ENCODE measurements around the gene FBXO27. TPM values are rescaled to one million over a fixed set of nuclear protein-coding genes. Genes with fewer than 3 reads are reported as not detected.
"Not testable (repeated sequence)": the region's sequence is repeated elsewhere in the genome, so short reads cannot be mapped to it uniquely, and the experiment has no call there.

FBXO27 gene, protein sequence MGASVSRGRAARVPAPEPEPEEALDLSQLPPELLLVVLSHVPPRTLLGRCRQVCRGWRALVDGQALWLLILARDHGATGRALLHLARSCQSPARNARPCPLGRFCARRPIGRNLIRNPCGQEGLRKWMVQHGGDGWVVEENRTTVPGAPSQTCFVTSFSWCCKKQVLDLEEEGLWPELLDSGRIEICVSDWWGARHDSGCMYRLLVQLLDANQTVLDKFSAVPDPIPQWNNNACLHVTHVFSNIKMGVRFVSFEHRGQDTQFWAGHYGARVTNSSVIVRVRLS
- 6.1 TPM for polyA plus RNA-seq (2013, experiment 1 of 4)
- polyA plus RNA-seq (2013, experiment 2 of 4) = 4.8 TPM
- polyA plus RNA-seq (2013, experiment 3 of 4) = 4.0 TPM
- polyA plus RNA-seq (2013, experiment 4 of 4) = 3.3 TPM

- H3K4me3 ChIP-seq (ENCODE audit: insufficient read depth, low read depth, low read length) = peak within 1 kb of the TSS; percentile 62
- peaks cover 26% of the 10 kb centered on the region for H3K27me3 ChIP-seq (ENCODE audit: control insufficient read depth, insufficient read depth, low read length, poor library complexity, severe bottlenecking)
- no peaks in the 10 kb centered on the region for H3K9me3 ChIP-seq (ENCODE audit: control insufficient read depth, low read length)
- no peak within 1 kb of the TSS for H3K27ac ChIP-seq (ENCODE audit: insufficient read depth, low read depth, low read length, poor library complexity, severe bottlenecking)
- 3 to 4% methylated on average over 66 of the region's 66 CpGs for WGBS, 2 experiments
- no peaks in the 10 kb centered on the region for H3K36me3 ChIP-seq (ENCODE audit: control insufficient read depth, insufficient read depth, low read length)
- no peaks in the 10 kb centered on the region for H3K4me1 ChIP-seq (ENCODE audit: control insufficient read depth, insufficient read depth, low read length)
Measured at GRCh38 chr19:39032063-39032918, at the start of gene FBXO27. TSS of gene FBXO27 (minus strand) at chr19:39032549. CDS start at chr19:39032227, 322 bp downstream.

DNA sequence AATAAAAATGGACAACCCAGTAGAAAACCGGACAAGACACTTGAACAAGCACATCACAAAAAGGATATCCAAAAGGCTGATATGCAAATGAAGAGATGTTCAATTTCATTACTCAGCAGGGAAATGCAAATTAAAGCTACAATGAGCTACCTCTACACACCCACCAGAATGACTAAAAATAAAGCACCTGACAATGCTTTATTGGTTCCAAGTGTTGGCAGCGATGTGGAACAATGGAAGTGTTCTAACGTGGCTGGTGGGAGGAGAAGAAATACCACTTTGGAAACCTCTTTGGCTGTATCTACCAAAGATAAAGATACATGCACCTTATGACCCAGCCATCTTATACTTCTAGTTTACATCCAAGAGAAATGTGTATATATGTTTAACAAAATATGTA lies 48.1 kb upstream of the FBXO27 start:
- no peaks in the 10 kb centered on the region for H3K4me1 ChIP-seq (ENCODE audit: control insufficient read depth, insufficient read depth, low read length)
- no peak overlapping the region for H3K4me3 ChIP-seq (ENCODE audit: insufficient read depth, low read depth, low read length)
- peaks cover 48% of the 10 kb centered on the region for H3K27me3 ChIP-seq (ENCODE audit: control insufficient read depth, insufficient read depth, low read length, poor library complexity, severe bottlenecking)
- H3K27ac ChIP-seq (ENCODE audit: insufficient read depth, low read depth, low read length, poor library complexity, severe bottlenecking) = no peak overlapping the region
- H3K9me3 ChIP-seq (ENCODE audit: control insufficient read depth, low read length) = no peaks in the 10 kb centered on the region
- no peaks in the 10 kb centered on the region for H3K36me3 ChIP-seq (ENCODE audit: control insufficient read depth, insufficient read depth, low read length)
- 70 to 86% methylated on average over 2 to 3 of the region's 3 CpGs for WGBS, 2 experiments

- no peak overlapping the region for H3K4me3 ChIP-seq (ENCODE audit: insufficient read depth, low read depth, low read length)
Measured at GRCh38 chr19:39078436-39079200, 46.3 kb upstream of the FBXO27 start.

DNA sequence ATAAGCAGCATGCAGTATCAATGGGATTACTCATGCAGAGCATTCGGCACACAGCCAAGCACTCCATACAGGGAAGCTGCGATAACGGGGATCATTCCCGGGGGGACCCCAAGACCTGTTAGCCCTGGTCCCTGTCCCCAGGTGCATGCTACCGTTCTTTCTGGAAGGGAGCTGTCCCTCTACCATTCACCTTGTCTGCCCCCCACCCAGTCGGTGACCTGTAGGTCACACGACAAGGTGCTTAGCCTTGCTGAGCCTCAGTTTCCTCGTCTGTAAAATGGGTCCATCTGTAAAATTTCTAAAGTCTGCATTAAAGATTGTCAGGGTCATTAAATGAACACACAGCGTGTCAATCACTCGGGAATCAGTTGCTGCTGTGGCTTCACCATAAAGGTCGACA lies 45.0 kb upstream of the FBXO27 start:
- WGBS, 2 experiments = 90 to 92% methylated on average over 11 of the region's 11 CpGs
- H3K36me3 ChIP-seq (ENCODE audit: control insufficient read depth, insufficient read depth, low read length) = no peaks in the 10 kb centered on the region
- no peak overlapping the region for H3K27ac ChIP-seq (ENCODE audit: insufficient read depth, low read depth, low read length, poor library complexity, severe bottlenecking)
- peaks cover 17% of the 10 kb centered on the region for H3K27me3 ChIP-seq (ENCODE audit: control insufficient read depth, insufficient read depth, low read length, poor library complexity, severe bottlenecking)
- no peaks in the 10 kb centered on the region for H3K4me1 ChIP-seq (ENCODE audit: control insufficient read depth, insufficient read depth, low read length)
- no peak overlapping the region for H3K4me3 ChIP-seq (ENCODE audit: insufficient read depth, low read depth, low read length)
- no peaks in the 10 kb centered on the region for H3K9me3 ChIP-seq (ENCODE audit: control insufficient read depth, low read length)

More at GRCh38 chr19:39078436-39079200, 46.3 kb upstream of the FBXO27 start:
- H3K36me3 ChIP-seq (ENCODE audit: control insufficient read depth, insufficient read depth, low read length) = no peaks in the 10 kb centered on the region
- no peak overlapping the region for H3K27ac ChIP-seq (ENCODE audit: insufficient read depth, low read depth, low read length, poor library complexity, severe bottlenecking)
- H3K4me1 ChIP-seq (ENCODE audit: control insufficient read depth, insufficient read depth, low read length) = no peaks in the 10 kb centered on the region
- no peaks in the 10 kb centered on the region for H3K9me3 ChIP-seq (ENCODE audit: control insufficient read depth, low read length)
- WGBS, 2 experiments = 76 to 86% methylated on average over 7 of the region's 7 CpGs
- peaks cover 30% of the 10 kb centered on the region for H3K27me3 ChIP-seq (ENCODE audit: control insufficient read depth, insufficient read depth, low read length, poor library complexity, severe bottlenecking)

DNA sequence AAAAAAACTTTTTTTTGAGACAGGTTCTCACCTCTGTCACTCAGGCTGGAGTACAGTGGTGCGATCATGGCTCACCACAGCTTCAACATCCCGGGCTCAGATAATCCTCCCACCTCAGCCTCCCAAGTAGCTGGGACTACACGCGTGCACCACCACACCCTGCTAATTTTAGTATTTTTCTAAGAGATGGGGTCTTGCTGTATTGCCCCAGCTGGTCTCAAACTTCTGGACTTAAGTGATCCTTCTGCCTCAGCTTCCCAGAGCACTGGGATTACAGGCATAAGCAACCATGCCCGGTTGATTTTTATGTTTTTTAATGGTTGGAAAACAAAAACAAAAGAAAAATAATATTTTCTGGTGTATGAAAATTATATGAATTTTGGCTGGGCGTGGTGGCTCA lies 42.6 kb upstream of the FBXO27 start:
- Histone ChIP-seq H3K27me3 (ENCODE audit: control insufficient read depth, insufficient read depth, low read length, poor library complexity, severe bottlenecking) (peaks cover 9% of the 10 kb centered on the region), H3K9me3 (ENCODE audit: control insufficient read depth, low read length) (no peaks in the 10 kb centered on the region), H3K36me3 (ENCODE audit: control insufficient read depth, insufficient read depth, low read length) (no peaks in the 10 kb centered on the region), H3K27ac (ENCODE audit: insufficient read depth, low read depth, low read length, poor library complexity, severe bottlenecking) (no peak overlapping the region), H3K4me1 (ENCODE audit: control insufficient read depth, insufficient read depth, low read length) (no peaks in the 10 kb centered on the region), H3K4me3 (ENCODE audit: insufficient read depth, low read depth, low read length) (no peak overlapping the region)
- WGBS, 2 experiments = 85 to 94% methylated on average over 6 of the region's 6 CpGs

DNA sequence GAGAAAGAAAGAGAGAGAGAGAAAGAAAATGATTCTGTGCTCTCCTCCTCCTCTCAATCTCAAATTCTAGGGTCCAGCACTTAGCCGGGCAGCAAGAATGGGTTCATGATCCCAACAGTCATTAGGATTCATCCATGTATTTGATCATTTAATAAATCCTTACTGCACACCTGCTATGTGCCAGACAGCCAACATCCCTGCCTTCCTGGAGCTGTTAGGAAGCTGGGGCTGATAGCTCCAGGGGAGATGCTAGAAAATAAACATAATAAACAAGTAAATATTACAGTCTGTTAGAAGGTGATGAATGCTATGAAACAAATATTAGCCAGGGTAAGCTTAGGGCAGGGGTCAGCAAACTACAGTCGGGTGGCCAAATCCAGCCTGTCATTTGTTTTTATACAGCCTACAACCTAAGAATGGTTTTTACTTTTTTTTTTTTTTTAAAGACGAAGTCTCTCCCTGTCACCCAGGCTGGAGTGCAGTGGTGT lies 41.9 kb upstream of the FBXO27 start:
- Histone ChIP-seq H3K9me3 (ENCODE audit: control insufficient read depth, low read length) (no peaks in the 10 kb centered on the region), H3K4me3 (ENCODE audit: insufficient read depth, low read depth, low read length) (no peak overlapping the region), H3K4me1 (ENCODE audit: control insufficient read depth, insufficient read depth, low read length) (no peaks in the 10 kb centered on the region), H3K36me3 (ENCODE audit: control insufficient read depth, insufficient read depth, low read length) (no peaks in the 10 kb centered on the region), H3K27me3 (ENCODE audit: control insufficient read depth, insufficient read depth, low read length, poor library complexity, severe bottlenecking) (peaks cover 5% of the 10 kb centered on the region), H3K27ac (ENCODE audit: insufficient read depth, low read depth, low read length, poor library complexity, severe bottlenecking) (no peak overlapping the region)
- WGBS, 2 experiments = 86 to 87% methylated on average over 3 of the region's 3 CpGs

- no peaks in the 10 kb centered on the region for H3K36me3 ChIP-seq (ENCODE audit: control insufficient read depth, insufficient read depth, low read length)
- no peak overlapping the region for H3K4me3 ChIP-seq (ENCODE audit: insufficient read depth, low read depth, low read length)
- no peaks in the 10 kb centered on the region for H3K9me3 ChIP-seq (ENCODE audit: control insufficient read depth, low read length)
- no peak overlapping the region for H3K27ac ChIP-seq (ENCODE audit: insufficient read depth, low read depth, low read length, poor library complexity, severe bottlenecking)
- H3K27me3 ChIP-seq (ENCODE audit: control insufficient read depth, insufficient read depth, low read length, poor library complexity, severe bottlenecking) = no peaks in the 10 kb centered on the region
- WGBS, 2 experiments = 89% methylated on average over 5 of the region's 5 CpGs
- H3K4me1 ChIP-seq (ENCODE audit: control insufficient read depth, insufficient read depth, low read length) = no peaks in the 10 kb centered on the region
Measured at GRCh38 chr19:39070888-39071287, 38.5 kb upstream of the FBXO27 start.

- H3K4me3 ChIP-seq (ENCODE audit: insufficient read depth, low read depth, low read length); H3K27me3 ChIP-seq (ENCODE audit: control insufficient read depth, insufficient read depth, low read length, poor library complexity, severe bottlenecking); H3K9me3 ChIP-seq (ENCODE audit: control insufficient read depth, low read length); H3K4me1 ChIP-seq (ENCODE audit: control insufficient read depth, insufficient read depth, low read length); H3K36me3 ChIP-seq (ENCODE audit: control insufficient read depth, insufficient read depth, low read length); H3K27ac ChIP-seq (ENCODE audit: insufficient read depth, low read depth, low read length, poor library complexity, severe bottlenecking): not testable (repeated sequence)
- WGBS, 2 experiments = 86 to 87% methylated on average over 6 of the region's 6 CpGs
Measured at GRCh38 chr19:39068259-39068658, 35.9 kb upstream of the FBXO27 start.

DNA sequence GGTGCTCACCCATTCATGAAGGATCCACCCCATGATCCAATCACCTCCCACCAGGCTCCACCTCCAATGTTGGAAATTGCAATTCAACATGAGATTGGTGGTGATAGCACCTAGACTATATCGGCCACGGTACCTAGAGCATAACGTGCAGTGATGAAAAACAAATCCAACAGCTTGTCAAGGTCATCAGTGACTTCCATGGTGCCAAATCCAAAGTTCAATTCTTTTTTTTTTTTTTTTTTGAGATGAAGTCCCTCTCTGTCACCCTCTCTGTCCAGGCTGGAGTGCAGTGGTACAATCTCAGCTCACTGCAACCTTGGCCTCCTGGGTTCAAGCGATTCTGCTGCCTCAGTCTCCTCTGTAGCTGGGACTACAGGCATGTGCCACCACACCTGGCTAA lies 34.8 kb upstream of the FBXO27 start:
- Histone ChIP-seq H3K9me3 (ENCODE audit: control insufficient read depth, low read length) (no peaks in the 10 kb centered on the region), H3K36me3 (ENCODE audit: control insufficient read depth, insufficient read depth, low read length) (no peaks in the 10 kb centered on the region), H3K4me3 (ENCODE audit: insufficient read depth, low read depth, low read length) (no peak overlapping the region), H3K4me1 (ENCODE audit: control insufficient read depth, insufficient read depth, low read length) (no peaks in the 10 kb centered on the region), H3K27me3 (ENCODE audit: control insufficient read depth, insufficient read depth, low read length, poor library complexity, severe bottlenecking) (no peaks in the 10 kb centered on the region), H3K27ac (ENCODE audit: insufficient read depth, low read depth, low read length, poor library complexity, severe bottlenecking) (no peak overlapping the region)
- 89 to 92% methylated on average over 4 of the region's 4 CpGs for WGBS, 2 experiments

Data from ectodermal cell (in vitro differentiated cells).